Ovary (tissue), 9 donors: Measurements from ENCODE around the gene ITGB1BP1. TPM values are rescaled to one million over a fixed set of nuclear protein-coding genes. Genes with fewer than 3 reads are reported as not detected.

Source experiments
- DNase-seq, 5 donors: peaks; one replicate each; pipeline ENCODE4 v3.0.0-alpha.2; 2019 to 2020
- H3K27ac ChIP-seq, 2 donors: fragments of 200-600 bp; one replicate each; pipeline versions ENCODE4 v1.5.1 to v1.8.0; 2019 to 2022
- H3K27me3 ChIP-seq: fragments of 200-600 bp; one replicate; pipeline ENCODE4 v1.8.0; 2022
- H3K36me3 ChIP-seq: fragments of 200-600 bp; sonication (generic); one replicate; pipeline ENCODE4 v1.5.1; 2019
- H3K4me1 ChIP-seq: one replicate; pipeline ENCODE4 v1.8.1; 2013; ENCODE audit warnings: mild to moderate bottlenecking, moderate library complexity; ENCODE audit not compliant: insufficient read depth
- H3K4me3 ChIP-seq: fragments of 200-600 bp; sonication (generic); one replicate; pipeline ENCODE4 v1.5.1; 2017
- H3K9me3 ChIP-seq, 2 donors: fragments of 200-600 bp in 1 of 2; sonication (generic) in 1 of 2; one replicate each; pipeline versions ENCODE4 v1.5.1 to v1.8.1; 2013 to 2019; ENCODE audit warnings: mild to moderate bottlenecking in 1 of 2, moderate library complexity in 1 of 2
- CTCF ChIP-seq, 3 donors: fragments of 450-650 bp in 2 of 3; fragments of 200-600 bp in 1 of 3; IDR thresholded peaks; one replicate each; pipeline versions ENCODE4 v1.5.1 to v1.8.0; 2016 to 2022; ENCODE audit warnings: antibody characterized with exemption in 3 of 3, mild to moderate bottlenecking in 1 of 3
- EP300 ChIP-seq: sonication (generic); formaldehyde crosslinking; IDR thresholded peaks from one replicate; pipeline ENCODE4 v1.6.1; 2017; ENCODE audit warnings: antibody characterized with exemption
- POLR2A ChIP-seq: fragments of 450-650 bp; IDR thresholded peaks from one replicate; pipeline ENCODE4 v1.6.1; 2017; ENCODE audit warnings: antibody characterized with exemption, mild to moderate bottlenecking, moderate library complexity
- WGBS, 3 donors: extraction: QIAGEN DNeasy Blood & Tissue Kit in 1 of 3; methylation state at CpG; one replicate each; pipeline versions ENCODE4 v1.1.5 to v1.1.7; 2013 to 2017; 5-methylcytosine and 5-hydroxymethylcytosine counted together
- intact Hi-C, 4 donors: fragments of 100-400 bp; cut with DNase I; formaldehyde crosslinking; loops; one replicate each; pipeline versions ENCODE4 v1.11.0 to v1.15.1; 2022 to 2023
- polyA plus RNA-seq, 2 donors: library from polyadenylated mRNA; stranded (reverse); fragments of 200-250 nt in 1 of 2; fragments of 350-450 nt in 1 of 2; fragmentation: Illumina TruSeq in 1 of 2; extraction: RNeasy Lipid Tissue Mini Kit (QIAGEN cat#74804) in 1 of 2; gene quantifications; one replicate each; pipeline ENCODE4 v1.2.3, GENCODE V29; 2013 to 2014
- total RNA-seq, 7 donors: library from RNA; depleted of rRNA in 2 of 7; stranded (reverse); fragments of >200 nt in 2 of 7; fragmentation: NEBNext Ultra II Directional in 3 of 7; extraction: Animal tissue kit (Norgen Biotek cat#: 25700) in 3 of 7; gene quantifications; one replicate each; pipeline versions ENCODE4 v1.1.0 to v1.2.4, GENCODE V29; 2016 to 2023
- donor health status: DM: no; HTN: no; CAD: no; lungs with moderate emphysema.
- donor health status: DM: no; HTN: no; CAD: no.
- donor health status: Bipolar disorder and iron deficiency.
- donor health status: DM: yes; HTN: yes; CAD: no.
- donor health status: DM: no; HTN: no; CAD: no.
- donor health status: DM: yes; HTN: yes; CAD: no.

ITGB1BP1 gene
- total and polyA plus RNA-seq, 9 donors, result 14.5 to 82.2 (median 64.5) TPM

GRCh38 chr2:9408641-9409151 is 14.6 kb downstream of the ITGB1BP1 start:
- TF ChIP-seq CTCF (IDR thresholded peaks at IDR 0.05), result no peak
- no peak for TF ChIP-seq EP300
- no peak for TF ChIP-seq POLR2A
- H3K36me3 ChIP-seq, result no peaks in the 10 kb centered on the region
- 86 to 88% (median 86%) methylated on average over 9 of the region's 9 CpGs for WGBS, 3 donors

GRCh38 chr2:9407363-9407811 is 15.9 kb downstream of the ITGB1BP1 start:
- H3K27ac ChIP-seq, result no peak overlapping the region
- H3K27me3 ChIP-seq, result no peaks in the 10 kb centered on the region
- no peaks in the 10 kb centered on the region for H3K9me3 ChIP-seq
- no peak for DNase-seq
- H3K36me3 ChIP-seq, result no peaks in the 10 kb centered on the region
- H3K4me3 ChIP-seq, result no peak overlapping the region
- 57 to 80% (median 75%) methylated on average over 8 of the region's 8 CpGs for WGBS, 3 donors
- no peak for TF ChIP-seq CTCF (IDR thresholded peaks at IDR 0.05)
- TF ChIP-seq EP300, result no peak
- TF ChIP-seq POLR2A, result no peak
- H3K4me1 ChIP-seq, result no peaks in the 10 kb centered on the region
- intact Hi-C loops, result no loop called here

More at GRCh38 chr2:9408641-9409151, 14.6 kb downstream of the ITGB1BP1 start:
- no peak overlapping the region for H3K27ac ChIP-seq
- no peak overlapping the region for H3K4me3 ChIP-seq
- no peaks in the 10 kb centered on the region for H3K27me3 ChIP-seq
- no peak for DNase-seq
- H3K9me3 ChIP-seq, result no peaks in the 10 kb centered on the region
- H3K4me1 ChIP-seq, result no peaks in the 10 kb centered on the region
- intact Hi-C loops, result no loop called here

- 39 to 66% (median 49%) methylated on average over 13 of the region's 13 CpGs for WGBS, 3 donors
- Histone ChIP-seq H3K4me1 (no peaks in the 10 kb centered on the region), H3K36me3 (no peaks in the 10 kb centered on the region), H3K4me3 (no peak overlapping the region), H3K9me3 (no peaks in the 10 kb centered on the region), H3K27ac (no peak overlapping the region), H3K27me3 (no peaks in the 10 kb centered on the region)
- TF ChIP-seq EP300, result no peak
- TF ChIP-seq POLR2A, result no peak
- no peak for TF ChIP-seq CTCF (IDR thresholded peaks at IDR 0.05)
- intact Hi-C loops, result no loop called here
- no peak for DNase-seq
Measured at GRCh38 chr2:9406529-9407362, 16.6 kb downstream of the ITGB1BP1 start.

GRCh38 chr2:9405636-9406035 is 17.7 kb downstream of the ITGB1BP1 start:
- Histone ChIP-seq H3K36me3 (no peaks in the 10 kb centered on the region), H3K4me1 (no peaks in the 10 kb centered on the region), H3K9me3 (no peaks in the 10 kb centered on the region), H3K27me3 (no peaks in the 10 kb centered on the region), H3K27ac (no peak overlapping the region), H3K4me3 (no peak overlapping the region)
- intact Hi-C loops, result no loop called here
- no peak for DNase-seq
- no peak for TF ChIP-seq POLR2A
- TF ChIP-seq CTCF (IDR thresholded peaks at IDR 0.05), result no peak
- TF ChIP-seq EP300, result no peak
- WGBS, 3 donors, result 93 to 97% (median 95%) methylated on average over 2 of the region's 2 CpGs
